Endothelial cell (in vitro differentiated cells): ENCODE results near the gene DDX27. TPM values are rescaled to one million over a fixed set of nuclear protein-coding genes. Genes with fewer than 3 reads are reported as not detected.

Experiments
- DNase-seq: peaks from one replicate; pipeline ENCODE4 v3.0.0; 2021; ENCODE audit warnings: low spot score
- H3K27ac Mint-ChIP-seq: one replicate; pipeline ENCODE4 v1.8.0; 2021; ENCODE audit warnings: mixed read lengths, inconsistent platforms; ENCODE audit not compliant: unreplicated experiment
- H3K27me3 Mint-ChIP-seq: one replicate; pipeline ENCODE4 v1.8.0; 2021; ENCODE audit warnings: mild to moderate bottlenecking, moderate library complexity, mixed read lengths, inconsistent platforms; ENCODE audit not compliant: unreplicated experiment
- H3K36me3 Mint-ChIP-seq: one replicate; pipeline ENCODE4 v1.8.0; 2021; ENCODE audit warnings: mild to moderate bottlenecking, low read depth, mixed read lengths, inconsistent platforms; ENCODE audit not compliant: unreplicated experiment
- H3K4me1 Mint-ChIP-seq: one replicate; pipeline ENCODE4 v1.8.0; 2021; ENCODE audit warnings: mild to moderate bottlenecking, mixed read lengths, inconsistent platforms; ENCODE audit not compliant: unreplicated experiment
- H3K4me3 Mint-ChIP-seq: one replicate; pipeline ENCODE4 v1.8.0; 2021; ENCODE audit warnings: mild to moderate bottlenecking, mixed read lengths, inconsistent platforms; ENCODE audit not compliant: unreplicated experiment
- H3K9me3 Mint-ChIP-seq: one replicate; pipeline ENCODE4 v1.8.0; 2021; ENCODE audit warnings: mixed read lengths, inconsistent platforms; ENCODE audit not compliant: unreplicated experiment
- CTCF ChIP-seq: fragments of 200-600 bp; sonication (generic); IDR thresholded peaks from one replicate; pipeline ENCODE4 v1.5.0; 2021; ENCODE audit warnings: antibody characterized with exemption; ENCODE audit not compliant: unreplicated experiment
- total RNA-seq: library from RNA; stranded (reverse); fragmentation: NEBNext Ultra II Directional; extraction: Animal tissue kit (Norgen Biotek cat#: 25700); gene quantifications from one replicate; pipeline ENCODE4 v1.2.1, GENCODE V29; 2021; ENCODE audit not compliant: unreplicated experiment

Gene DDX27
- total RNA-seq, 1 donor from 2014 or later: 29.6 TPM

DNA sequence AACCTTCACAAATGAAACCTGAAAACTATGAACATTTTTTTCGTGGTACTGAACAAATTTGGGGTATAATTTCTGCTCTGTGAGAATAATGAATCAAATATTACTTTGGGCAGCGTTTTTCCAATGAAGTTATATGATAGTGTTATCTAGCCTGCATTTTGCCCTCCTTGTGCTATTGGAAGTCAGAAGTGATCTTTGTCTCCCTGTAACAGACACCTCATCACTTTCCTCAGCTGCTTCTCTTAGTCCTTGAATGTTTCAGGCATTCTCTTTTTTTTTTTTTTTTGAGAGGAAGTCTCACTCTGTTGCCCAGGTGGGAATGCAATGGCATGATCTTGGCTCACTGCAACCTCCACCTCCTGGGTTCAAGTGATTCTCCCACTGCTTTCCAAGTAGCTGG, 10.2 kb downstream of the DDX27 start:
- Mint-ChIP-seq H3K4me1 (no peaks in the 10 kb centered on the region), H3K4me3 (no peak overlapping the region), H3K27ac (peak overlapping the region; percentile 64), H3K27me3 (peaks cover 3% of the 10 kb centered on the region), H3K9me3 (no peaks in the 10 kb centered on the region), H3K36me3 (peaks cover 50% of the 10 kb centered on the region)
- no peak for TF ChIP-seq CTCF
- no peak for DNase-seq

GRCh38 chr20:49230021-49230420, 10.8 kb downstream of the DDX27 start:
- no peak for DNase-seq
- H3K4me3 Mint-ChIP-seq: no peak overlapping the region
- TF ChIP-seq CTCF: no peak

GRCh38 chr20:49230561-49231133, 11.4 kb downstream of the DDX27 start:
- no peak overlapping the region for H3K27ac Mint-ChIP-seq
- no peak overlapping the region for H3K4me3 Mint-ChIP-seq
- DNase-seq: no peak
- H3K9me3 Mint-ChIP-seq: no peaks in the 10 kb centered on the region
- no peaks in the 10 kb centered on the region for H3K4me1 Mint-ChIP-seq
- H3K27me3 Mint-ChIP-seq: peaks cover 3% of the 10 kb centered on the region
- TF ChIP-seq CTCF: no peak
- peaks cover 52% of the 10 kb centered on the region for H3K36me3 Mint-ChIP-seq

More at GRCh38 chr20:49230021-49230420, 10.8 kb downstream of the DDX27 start:
- Mint-ChIP-seq H3K36me3 (peaks cover 52% of the 10 kb centered on the region), H3K4me1 (no peaks in the 10 kb centered on the region), H3K27ac (no peak overlapping the region), H3K27me3 (peaks cover 3% of the 10 kb centered on the region), H3K9me3 (no peaks in the 10 kb centered on the region)

GRCh38 chr20:49231471-49231870, 12.3 kb downstream of the DDX27 start:
- TF ChIP-seq CTCF: no peak
- Mint-ChIP-seq H3K36me3 (peaks cover 50% of the 10 kb centered on the region), H3K4me3 (no peak overlapping the region), H3K9me3 (no peaks in the 10 kb centered on the region), H3K4me1 (no peaks in the 10 kb centered on the region), H3K27me3 (peaks cover 1% of the 10 kb centered on the region), H3K27ac (no peak overlapping the region)
- no peak for DNase-seq

GRCh38 chr20:49233226-49233625, 14.0 kb downstream of the DDX27 start:
- no peak for DNase-seq
- H3K27me3 Mint-ChIP-seq: peaks cover 3% of the 10 kb centered on the region
- H3K27ac Mint-ChIP-seq: no peak overlapping the region
- H3K4me3 Mint-ChIP-seq: no peak overlapping the region
- peaks cover 55% of the 10 kb centered on the region for H3K36me3 Mint-ChIP-seq
- H3K9me3 Mint-ChIP-seq: no peaks in the 10 kb centered on the region
- TF ChIP-seq CTCF: no peak
- no peaks in the 10 kb centered on the region for H3K4me1 Mint-ChIP-seq
